Superior temporal gyrus (tissue), 1 donor: ENCODE results near the gene LIFR.
A peak's percentile ranks its signal among the peaks of the same experiment; 100 is the strongest.
"Not testable (repeated sequence)": the region's sequence is repeated elsewhere in the genome, so short reads cannot be mapped to it uniquely, and the experiment has no call there.

ENCODE experiments used
- DNase-seq: peaks from one replicate; pipeline ENCODE4 v3.0.0-alpha.2; 2016; ENCODE audit errors: extremely low spot score

The LIFR gene, protein sequence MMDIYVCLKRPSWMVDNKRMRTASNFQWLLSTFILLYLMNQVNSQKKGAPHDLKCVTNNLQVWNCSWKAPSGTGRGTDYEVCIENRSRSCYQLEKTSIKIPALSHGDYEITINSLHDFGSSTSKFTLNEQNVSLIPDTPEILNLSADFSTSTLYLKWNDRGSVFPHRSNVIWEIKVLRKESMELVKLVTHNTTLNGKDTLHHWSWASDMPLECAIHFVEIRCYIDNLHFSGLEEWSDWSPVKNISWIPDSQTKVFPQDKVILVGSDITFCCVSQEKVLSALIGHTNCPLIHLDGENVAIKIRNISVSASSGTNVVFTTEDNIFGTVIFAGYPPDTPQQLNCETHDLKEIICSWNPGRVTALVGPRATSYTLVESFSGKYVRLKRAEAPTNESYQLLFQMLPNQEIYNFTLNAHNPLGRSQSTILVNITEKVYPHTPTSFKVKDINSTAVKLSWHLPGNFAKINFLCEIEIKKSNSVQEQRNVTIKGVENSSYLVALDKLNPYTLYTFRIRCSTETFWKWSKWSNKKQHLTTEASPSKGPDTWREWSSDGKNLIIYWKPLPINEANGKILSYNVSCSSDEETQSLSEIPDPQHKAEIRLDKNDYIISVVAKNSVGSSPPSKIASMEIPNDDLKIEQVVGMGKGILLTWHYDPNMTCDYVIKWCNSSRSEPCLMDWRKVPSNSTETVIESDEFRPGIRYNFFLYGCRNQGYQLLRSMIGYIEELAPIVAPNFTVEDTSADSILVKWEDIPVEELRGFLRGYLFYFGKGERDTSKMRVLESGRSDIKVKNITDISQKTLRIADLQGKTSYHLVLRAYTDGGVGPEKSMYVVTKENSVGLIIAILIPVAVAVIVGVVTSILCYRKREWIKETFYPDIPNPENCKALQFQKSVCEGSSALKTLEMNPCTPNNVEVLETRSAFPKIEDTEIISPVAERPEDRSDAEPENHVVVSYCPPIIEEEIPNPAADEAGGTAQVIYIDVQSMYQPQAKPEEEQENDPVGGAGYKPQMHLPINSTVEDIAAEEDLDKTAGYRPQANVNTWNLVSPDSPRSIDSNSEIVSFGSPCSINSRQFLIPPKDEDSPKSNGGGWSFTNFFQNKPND

DNA sequence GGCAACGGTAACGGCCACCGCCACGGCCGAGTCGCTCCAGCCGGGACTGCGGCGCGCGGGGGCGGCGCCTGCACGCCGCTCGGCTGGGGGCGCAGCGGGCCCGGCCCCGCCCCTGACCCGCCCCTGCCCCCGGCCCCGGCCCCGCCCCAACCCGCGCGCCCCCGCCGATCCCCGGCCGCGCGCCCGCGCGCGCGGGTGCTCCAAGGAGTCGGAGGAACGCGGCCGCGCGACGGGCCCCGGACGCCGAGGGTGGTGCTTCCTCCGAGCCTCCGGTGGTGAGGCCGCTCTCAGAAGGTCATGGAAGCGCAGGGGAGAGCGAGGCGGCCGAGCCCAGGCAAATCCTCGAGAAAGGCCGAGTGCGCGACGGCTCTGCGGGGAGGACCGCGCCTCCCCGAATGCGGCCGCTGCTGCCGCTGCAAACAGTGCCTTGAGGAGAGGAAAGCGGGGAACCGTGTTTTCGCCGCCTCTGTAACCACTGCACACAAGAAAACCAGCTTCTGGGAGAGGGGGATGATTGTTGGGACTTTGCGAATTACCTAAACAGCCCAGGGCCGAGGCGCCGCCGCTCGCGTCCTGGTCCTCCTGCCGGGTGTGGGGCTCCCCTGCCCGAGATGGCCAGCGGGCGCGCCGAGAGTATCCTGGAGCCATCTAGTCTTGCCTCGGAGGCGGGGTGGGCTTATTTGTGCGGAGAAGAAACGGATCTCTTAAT, at the start of gene LIFR:
Gene LIFR, minus strand, starts transcription at position 48 of the 709 bp plus-strand sequence. CDS start 25,999 bp downstream, outside the sequence.
- DNase-seq, result peak; percentile 77

DNA sequence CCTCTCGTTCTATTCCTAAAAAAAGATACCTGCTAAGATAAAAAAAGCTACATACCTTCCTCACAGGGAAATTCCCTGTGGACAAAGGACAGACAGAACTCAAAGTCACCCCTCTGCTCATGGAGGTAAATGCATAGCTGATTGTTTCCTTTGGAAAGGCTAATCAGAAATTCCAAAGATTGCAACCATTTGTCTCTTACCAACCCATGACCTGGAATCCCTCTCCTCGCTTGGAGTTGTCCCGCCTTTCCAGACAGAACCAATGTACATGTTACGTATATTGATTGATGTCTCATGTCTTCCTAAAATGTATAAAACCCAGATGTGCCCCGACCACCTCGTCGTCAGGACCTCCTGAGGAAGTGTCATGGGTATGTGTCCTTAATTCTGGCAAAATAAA, 49.2 kb upstream of the LIFR start:
- DNase-seq, result no peak

DNA sequence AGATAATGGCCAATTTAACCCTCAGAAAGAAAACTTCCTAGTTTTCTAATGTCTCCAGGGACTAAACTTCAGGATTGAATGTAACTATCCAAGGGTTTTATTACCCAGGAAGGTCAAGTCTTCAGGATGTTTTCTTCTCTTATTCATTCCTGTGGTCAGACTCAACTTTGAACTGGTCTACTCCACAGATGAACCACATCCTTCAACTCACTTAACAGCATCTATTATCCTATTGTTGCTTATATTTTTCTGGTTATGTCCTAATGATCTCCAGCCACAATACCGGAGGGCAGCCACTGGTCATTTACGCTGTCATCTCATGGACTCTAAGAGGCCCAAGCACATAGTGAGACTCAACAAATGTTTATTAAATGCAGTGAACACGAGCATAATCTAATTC, 47.2 kb upstream of the LIFR start:
- no peak for DNase-seq

DNA sequence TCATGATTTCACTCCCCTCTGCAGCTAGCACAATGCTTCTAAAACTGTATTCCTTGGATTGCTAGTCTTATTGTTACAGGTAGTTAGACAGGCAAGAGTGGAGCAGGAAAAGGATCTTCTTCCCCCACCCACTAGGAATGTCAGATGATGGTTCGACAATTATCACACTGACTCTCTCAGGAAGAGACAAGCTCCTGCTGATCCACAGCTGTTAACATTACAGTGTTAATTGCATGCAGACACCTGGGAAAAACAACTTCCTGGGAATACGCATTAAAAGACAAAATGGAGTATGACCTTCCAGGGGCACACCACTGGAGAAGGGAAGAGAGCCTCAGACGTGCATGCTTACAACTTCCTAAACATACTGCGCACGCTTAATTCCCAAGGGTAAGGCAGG, 46.2 kb upstream of the LIFR start:
- no peak for DNase-seq

DNA sequence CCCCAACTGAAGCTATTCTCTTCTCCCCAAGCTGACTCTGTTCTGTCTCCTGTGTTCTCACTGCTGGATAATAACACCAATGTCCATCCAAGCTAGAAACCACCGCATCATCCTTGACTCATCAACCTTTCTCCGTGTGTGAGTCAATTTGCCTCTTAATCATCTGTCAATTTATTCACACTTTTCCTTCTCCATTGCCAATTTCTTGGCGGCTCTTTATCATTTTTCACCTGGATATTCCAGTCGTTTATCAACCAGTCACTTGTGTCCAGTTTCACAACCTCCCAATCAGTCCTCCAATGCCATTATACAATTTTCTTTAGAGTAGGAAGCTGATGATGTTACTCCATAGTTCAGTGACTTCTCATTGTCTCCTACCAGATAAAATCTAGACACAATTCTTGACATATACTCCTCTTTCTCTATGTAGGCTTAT, 45.4 kb upstream of the LIFR start:
- no peak for DNase-seq

DNA sequence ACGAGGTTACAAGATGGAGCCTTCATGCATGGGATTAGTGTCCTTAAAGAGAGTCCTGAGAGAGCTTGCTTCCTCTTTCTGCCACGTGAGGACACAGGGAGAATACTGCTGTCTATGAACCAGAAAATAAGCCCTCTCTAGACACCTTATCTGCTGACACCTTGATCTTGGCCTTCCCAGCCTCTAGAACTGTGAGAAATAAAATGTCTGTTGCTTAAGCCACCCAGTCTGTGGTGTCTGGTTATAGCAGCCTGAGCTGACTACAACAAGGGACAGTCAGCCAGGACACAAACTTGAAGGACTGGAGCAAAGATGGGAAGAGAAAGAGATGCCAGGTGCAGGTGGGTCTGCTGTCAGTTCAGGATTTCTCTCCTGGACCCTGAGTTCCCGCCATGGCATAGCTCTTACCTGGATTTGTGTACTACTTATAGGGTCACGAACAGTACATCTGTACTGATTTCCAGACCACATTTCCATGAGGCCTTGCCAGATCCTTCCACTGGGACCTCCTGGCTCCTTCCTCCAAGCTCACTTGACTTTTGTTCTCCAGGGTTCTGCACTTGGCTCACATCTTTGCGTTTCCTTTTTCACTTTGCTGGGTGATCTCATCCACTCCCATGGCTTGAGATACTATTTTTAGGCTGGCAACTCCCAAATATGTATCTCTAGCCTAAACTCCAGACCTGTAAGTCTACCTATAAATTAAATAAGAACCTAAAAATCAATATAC, 44.9 kb upstream of the LIFR start:
- DNase-seq, result no peak

DNA sequence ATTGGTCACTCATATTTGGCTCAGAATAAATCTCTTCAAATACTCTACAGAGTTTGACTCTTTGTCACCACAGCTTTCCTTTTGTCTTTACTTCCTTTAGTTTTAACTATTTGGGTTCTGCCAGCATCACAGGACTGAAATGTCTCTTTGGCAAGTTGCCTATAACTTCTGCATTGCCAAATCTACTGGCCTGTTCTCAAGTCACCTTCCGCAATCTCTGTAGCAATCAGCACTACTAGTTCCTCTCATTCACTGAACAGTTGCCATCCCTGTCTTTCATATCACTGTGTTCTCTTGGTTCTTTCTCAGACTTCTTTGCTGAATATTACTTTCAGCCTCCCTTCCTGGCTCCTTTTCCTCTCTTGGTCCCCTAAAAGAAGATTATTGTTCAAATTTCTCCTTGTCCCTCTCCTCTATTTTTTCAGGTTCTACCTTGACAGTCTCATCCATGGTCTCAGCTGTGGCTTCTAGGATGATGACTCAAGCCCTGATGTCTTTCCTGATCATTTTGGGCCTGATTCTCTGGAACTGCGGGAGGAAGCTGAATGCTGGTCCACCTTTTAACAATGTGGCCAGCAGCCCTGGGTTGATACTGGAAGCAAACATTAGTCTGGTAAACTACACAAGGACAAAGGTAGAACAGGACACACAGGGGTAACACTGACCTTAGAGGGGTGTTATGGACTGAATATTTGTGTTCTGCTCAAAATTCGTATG, 44.0 kb upstream of the LIFR start:
- DNase-seq, result no peak

DNA sequence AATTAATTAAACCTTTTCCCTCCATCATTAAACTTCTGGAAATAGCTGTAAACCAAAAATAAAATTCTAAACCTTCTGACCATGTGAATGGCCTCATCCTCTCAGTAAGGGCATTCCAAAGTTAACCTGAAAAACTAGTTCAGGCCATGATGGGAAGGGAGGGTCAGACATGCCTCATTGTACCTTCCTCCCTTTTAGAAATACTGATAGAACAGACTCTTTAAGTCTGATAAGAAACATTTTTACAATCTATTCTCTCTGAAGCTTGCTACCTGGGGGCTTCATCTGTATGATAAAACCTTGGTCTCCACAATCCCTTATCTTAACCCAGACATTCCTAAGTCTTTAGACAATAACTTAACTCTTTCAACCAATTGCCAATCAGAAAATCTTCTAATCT, 43.3 kb upstream of the LIFR start:
- DNase-seq, result not testable (repeated sequence)

DNA sequence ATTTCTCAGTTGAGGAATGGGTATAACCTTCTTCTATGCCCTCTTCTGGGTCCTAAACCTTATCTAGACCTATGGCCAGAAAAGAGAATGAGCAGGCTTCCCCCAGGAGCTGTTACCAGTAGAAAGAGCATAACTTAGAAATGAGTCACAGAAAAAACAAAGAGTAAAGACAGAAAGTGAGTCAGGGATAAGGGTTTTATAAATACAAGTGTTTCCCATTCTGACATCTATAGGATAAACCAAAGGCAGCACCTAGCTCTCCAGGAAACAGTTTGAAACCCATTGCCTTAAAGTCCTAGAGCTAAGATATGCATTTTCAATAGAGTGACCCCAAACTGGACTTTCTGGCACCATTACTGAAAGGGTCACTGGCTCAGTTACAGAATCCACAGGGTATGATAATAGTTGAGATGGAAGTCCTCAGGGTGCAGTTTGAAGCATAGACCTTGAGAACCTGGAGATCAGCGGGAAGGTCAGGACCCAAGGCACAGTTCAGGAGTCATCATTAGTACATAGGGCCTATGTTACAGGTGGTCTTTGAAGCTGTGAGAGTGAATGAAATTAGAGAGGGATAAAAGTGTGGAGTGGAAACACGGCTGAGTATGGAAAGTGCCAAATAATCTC, 42.7 kb upstream of the LIFR start:
- no peak for DNase-seq

DNA sequence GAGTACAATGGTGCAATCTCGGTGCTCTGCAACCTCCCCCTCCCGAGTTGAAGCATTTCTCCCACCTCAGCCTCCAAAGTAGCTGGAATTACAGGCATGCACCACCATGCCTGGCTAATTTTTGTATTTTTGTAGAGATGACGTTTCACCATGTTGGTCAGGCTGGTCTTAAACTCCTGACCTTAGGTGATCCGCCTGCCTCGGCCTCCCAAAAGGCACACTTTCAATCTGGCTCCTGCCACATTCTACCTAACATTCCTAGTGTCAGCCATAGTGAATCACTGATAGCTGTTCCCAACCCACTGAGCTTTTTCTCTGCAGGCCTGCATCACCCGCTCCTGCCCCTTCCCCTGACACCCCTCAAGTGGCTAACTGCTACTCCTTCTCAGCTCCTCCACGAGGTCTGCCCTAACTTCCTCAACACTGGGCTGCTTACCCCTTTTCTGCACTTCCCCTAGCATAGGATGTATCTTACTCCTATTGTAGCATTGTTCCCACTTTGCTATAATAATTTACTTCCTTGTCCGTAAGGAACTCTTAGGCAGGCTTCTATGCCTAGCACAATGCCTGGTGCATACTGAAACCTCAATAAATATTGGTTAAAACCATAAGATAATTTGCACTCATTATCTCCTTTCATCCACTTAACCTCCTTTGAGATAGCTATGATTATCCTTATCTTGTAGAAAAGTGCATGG, 42.0 kb upstream of the LIFR start:
- no peak for DNase-seq

DNA sequence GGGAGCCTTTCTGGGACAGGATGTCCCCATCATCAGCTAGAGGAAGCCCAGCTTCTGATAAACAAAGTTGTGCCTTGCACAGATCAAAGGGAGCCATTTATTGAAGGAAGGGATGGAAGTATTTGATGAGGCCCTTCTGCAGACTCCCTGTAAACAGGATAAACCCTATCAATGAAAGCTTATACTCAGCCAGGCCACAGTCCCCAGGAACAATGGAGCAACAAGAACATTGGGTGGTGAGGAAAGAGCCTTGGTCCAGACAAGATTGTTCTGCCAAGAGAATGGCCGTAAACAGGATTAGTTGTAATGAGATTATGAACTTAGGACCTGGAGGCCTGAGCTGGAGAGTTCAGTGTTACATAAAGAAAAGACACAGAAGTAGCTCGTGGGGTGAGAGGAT, 40.5 kb upstream of the LIFR start:
- no peak for DNase-seq

DNA sequence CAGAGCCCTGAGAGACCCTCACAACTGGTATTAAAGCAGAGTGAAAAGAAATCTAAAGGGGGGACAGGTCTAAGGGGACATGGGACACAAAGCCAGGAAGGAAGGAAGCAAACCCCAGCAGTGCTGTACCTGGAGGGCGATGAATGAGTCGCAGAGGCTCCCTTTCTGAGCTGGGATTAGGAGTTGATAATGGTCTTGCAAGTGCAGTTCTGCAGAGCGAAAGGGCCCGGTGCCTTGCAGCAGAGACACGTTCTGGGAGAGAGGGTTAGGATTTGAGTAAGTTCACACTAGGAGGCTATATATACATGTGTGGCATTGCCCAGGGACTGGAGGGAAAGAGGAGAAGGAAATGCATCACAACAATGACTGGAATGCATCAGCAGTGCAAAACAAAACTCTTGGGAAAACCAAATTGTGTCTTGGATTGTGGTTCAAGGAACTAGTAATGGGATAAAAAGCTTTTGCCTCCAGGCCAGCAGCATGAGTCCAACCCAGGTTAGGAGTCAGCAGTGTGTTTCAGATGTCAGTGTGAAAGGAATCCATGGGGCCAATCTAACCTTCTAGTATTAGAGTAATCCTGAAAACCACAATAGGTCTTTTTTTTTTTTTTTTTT, 38.8 kb upstream of the LIFR start:
- no peak for DNase-seq

DNA sequence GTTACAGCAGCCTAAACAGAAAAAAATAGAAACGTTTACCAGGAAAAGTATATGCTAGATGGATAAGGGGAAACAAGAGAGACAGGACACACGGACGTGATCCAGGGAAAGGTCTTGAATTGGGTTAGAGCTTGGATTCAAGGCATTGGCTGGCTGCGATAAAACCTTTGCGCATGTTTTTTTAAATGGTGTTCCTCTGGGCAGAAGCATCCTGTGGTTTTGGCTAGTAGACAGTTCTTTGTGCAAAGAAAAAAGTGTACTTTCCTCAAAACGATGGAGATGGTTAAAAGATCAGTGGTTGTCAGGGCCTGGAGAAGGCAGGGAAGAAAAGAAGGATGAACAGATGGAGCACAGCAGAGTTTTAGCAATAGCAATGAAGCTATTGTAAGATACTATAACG, 37.5 kb upstream of the LIFR start:
- no peak for DNase-seq

DNA sequence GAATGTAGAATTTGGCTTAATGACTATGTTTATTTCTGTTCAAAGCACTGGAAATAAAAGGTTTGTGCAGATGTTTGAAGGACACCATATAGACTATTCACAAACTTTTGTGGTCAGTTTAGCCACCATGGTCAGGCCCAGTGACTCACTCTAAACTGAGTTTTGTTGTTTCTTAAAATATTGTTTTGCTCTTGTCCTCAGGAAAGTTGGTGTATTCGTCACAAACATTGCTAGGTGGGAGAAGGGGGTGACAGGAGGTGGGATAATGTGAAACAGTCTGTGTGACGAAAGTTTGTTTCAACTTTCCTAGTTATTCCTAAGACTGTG, 35.0 kb upstream of the LIFR start:
- DNase-seq, result no peak

DNA sequence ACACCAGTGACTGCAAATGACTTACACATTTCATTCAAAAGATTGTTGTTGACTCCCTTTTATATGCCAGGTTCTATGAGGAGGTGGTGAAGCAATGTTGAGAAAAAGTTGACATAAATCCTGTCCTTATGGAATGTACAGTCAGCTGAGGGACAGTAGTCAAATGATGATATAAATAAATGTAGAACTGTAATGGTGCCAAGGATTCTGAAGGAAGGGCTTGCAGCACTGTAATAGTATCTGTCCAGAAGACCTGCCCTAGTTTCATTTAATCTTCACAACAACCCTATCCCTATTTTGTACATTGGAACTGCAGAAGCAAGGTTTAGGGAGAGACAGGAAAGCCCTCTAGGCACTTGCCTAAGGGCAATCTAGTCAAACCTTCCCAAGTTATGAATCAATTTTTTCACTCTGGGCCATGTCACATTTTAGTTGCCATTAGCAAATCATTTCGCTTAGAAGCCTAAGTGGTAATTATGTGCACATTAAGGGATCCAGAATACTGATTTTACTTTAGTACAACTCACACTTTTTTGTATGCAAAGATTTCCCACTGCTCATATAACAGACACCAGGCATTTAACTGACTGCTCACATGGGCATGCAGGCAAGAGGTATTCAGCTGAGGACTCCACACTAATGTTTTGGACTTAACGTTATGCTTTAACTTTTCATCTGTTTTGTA, 34.5 kb upstream of the LIFR start:
- DNase-seq, result no peak

DNA sequence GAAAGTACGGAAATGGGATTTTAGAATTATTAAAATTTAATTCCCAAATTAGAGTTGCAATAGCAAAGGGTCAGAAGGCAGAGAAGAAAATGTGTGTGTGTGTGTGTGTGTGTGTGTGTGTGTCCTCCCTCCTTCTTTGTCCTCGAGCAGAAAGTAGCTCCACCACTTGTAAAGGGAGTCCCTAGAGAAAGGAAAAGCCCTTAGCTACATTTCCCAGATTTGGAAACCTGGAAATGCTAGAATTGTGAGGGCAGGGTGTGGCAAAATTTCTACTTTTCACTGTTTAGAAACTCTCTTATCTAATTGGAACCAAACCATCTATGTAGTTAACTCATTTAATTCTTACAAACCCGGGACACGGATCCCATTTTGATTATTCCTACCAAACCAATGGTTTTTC, 33.2 kb upstream of the LIFR start:
- no peak for DNase-seq

DNA sequence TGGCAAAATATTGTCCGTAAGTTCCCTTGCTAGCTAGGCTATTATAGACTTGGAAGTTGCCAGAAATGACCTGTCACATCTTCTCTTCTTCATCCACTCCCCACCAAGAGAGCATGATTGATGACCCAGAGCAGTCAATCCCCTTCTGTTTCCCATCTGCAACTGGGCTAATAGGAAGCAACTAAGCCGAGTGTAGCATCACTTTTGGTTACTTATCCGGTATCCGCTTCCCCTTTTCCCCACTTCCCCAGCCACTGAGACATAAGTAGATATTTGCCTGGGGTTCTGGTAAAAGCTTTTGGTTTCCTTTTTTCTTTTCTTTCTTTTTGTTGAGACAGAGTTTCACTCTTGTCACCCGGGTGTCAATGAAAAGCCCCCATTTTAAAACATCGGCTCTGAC, 29.4 kb upstream of the LIFR start:
- DNase-seq, result no peak

DNA sequence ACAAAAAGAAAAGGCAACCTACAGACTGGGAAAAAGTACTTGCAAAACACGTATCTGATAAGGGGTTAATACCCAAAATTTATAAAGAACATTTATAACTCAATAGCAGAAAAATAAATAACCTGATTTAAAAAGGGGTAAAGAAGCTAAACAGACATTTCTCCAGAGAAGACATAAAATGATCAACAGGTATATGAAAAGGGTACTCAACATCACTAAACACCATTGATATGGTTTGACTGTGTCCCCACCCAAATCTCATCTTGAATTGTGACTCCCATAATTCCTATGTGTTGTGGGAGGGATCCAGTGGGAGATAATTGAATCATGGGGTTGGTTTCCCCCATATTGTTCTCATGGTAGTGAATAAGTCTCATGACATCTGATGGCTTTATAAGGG, 27.1 kb upstream of the LIFR start:
- no peak for DNase-seq

DNA sequence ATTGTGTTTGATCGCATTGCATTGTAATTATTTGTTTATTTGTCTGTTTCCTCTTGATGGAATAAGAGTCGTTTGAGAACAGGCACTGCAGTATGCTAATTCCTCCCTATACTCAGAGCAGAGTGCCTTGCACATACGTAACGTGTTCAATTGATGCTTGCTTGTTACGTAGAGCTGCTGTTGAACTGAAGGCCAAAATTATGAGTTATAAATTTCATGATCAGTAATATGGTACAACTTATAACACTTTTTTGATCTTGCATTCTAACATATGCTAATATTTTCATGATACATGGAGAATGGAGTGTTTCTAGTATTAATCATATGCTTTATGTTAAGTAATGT, 26.5 kb upstream of the LIFR start:
- no peak for DNase-seq
